WTC11 (cell line): ENCODE measurements around the gene NELL1. TPM values are rescaled to one million over a fixed set of nuclear protein-coding genes. Genes with fewer than 3 reads are reported as not detected.

ENCODE experiments used
- ATAC-seq: fragments of 200-7000 bp; cut with Tn5 transposase; 2 replicates; pipeline ENCODE4 v1.10.0; 2021; ENCODE audit warnings: mild to moderate bottlenecking, moderate library complexity
- CTCF ChIA-PET: fragments of 300-600 bp; sonication (Branson Sonifier 250); formaldehyde crosslinking; loops from one replicate; lab custom pipeline; 2021; ENCODE audit warnings: antibody characterized with exemption; lab: Charles Lee
- POLR2A ChIA-PET: fragments of 350-600 bp; sonication (Branson Sonifier 250); formaldehyde crosslinking; loops from one replicate; lab custom pipeline; 2021; ENCODE audit warnings: antibody characterized with exemption; lab: Charles Lee
- DNase-seq: peaks from one replicate; pipeline ENCODE4 v3.0.0; 2021; ENCODE audit warnings: low spot score
- H3K27ac Mint-ChIP-seq: 2 replicates; pipeline ENCODE4 v1.8.0; 2021; ENCODE audit warnings: mixed read lengths
- H3K27me3 Mint-ChIP-seq: 2 replicates; pipeline ENCODE4 v1.8.0; 2021; ENCODE audit warnings: low read depth, mild to moderate bottlenecking, moderate library complexity, mixed read lengths
- H3K36me3 Mint-ChIP-seq: 2 replicates; pipeline ENCODE4 v1.8.0; 2021; ENCODE audit warnings: mixed read lengths
- H3K4me1 Mint-ChIP-seq: 2 replicates; pipeline ENCODE4 v1.8.0; 2022; ENCODE audit warnings: mixed read lengths
- H3K4me3 Mint-ChIP-seq: 2 replicates; pipeline ENCODE4 v1.8.0; 2021; ENCODE audit warnings: mild to moderate bottlenecking, moderate library complexity, mixed read lengths
- H3K9me3 Mint-ChIP-seq: 2 replicates; pipeline ENCODE4 v1.8.0; 2021; ENCODE audit warnings: mixed read lengths
- AFF4 ChIP-seq: sonication (generic); formaldehyde crosslinking; IDR thresholded peaks from 2 replicates; pipeline ENCODE4 v1.8.1; 2023; ENCODE audit warnings: mild to moderate bottlenecking, missing genetic modification reagents, borderline replicate concordance
- CBFB ChIP-seq: sonication (generic); formaldehyde crosslinking; IDR thresholded peaks from 2 replicates; pipeline ENCODE4 v1.8.1; 2022; ENCODE audit warnings: mild to moderate bottlenecking, low read depth, missing genetic modification reagents
- CREM ChIP-seq: sonication (generic); formaldehyde crosslinking; IDR thresholded peaks from 2 replicates; pipeline ENCODE4 v1.8.1; 2022; ENCODE audit warnings: mild to moderate bottlenecking, missing genetic modification reagents, moderate library complexity
- E2F5 ChIP-seq: sonication (generic); formaldehyde crosslinking; IDR thresholded peaks from 2 replicates; pipeline ENCODE4 v1.8.1; 2022; ENCODE audit warnings: mild to moderate bottlenecking, moderate library complexity, missing genetic modification reagents
- EMX1 ChIP-seq: fragments of 250-450 bp; sonication (Bioruptor Pico); IDR thresholded peaks from 2 replicates; pipeline ENCODE4 v1.8.0; 2021; ENCODE audit warnings: mild to moderate bottlenecking
- ESRRA ChIP-seq: sonication (generic); formaldehyde crosslinking; IDR thresholded peaks from 2 replicates; pipeline ENCODE4 v1.8.1; 2022; ENCODE audit warnings: mild to moderate bottlenecking, missing genetic modification reagents, borderline replicate concordance
- ETV6 ChIP-seq: sonication (generic); formaldehyde crosslinking; IDR thresholded peaks from 2 replicates; pipeline ENCODE4 v1.8.1; 2022; ENCODE audit warnings: mild to moderate bottlenecking, missing genetic modification reagents
- FOXJ3 ChIP-seq: sonication (generic); formaldehyde crosslinking; IDR thresholded peaks from 2 replicates; pipeline ENCODE4 v1.9.0; 2021; ENCODE audit warnings: missing genetic modification reagents, mild to moderate bottlenecking, borderline replicate concordance
- FOXP4 ChIP-seq: sonication (generic); formaldehyde crosslinking; IDR thresholded peaks from 2 replicates; pipeline ENCODE4 v1.8.0; 2022; ENCODE audit warnings: mild to moderate bottlenecking, missing genetic modification reagents
- GTF2I ChIP-seq: fragments of 250-450 bp; sonication (Bioruptor Pico); conservative IDR thresholded peaks from 2 replicates; pipeline ENCODE4 v1.4.0; 2021; ENCODE audit warnings: mild to moderate bottlenecking
- IRF1 ChIP-seq: sonication (generic); formaldehyde crosslinking; IDR thresholded peaks from 2 replicates; pipeline ENCODE4 v1.8.0; 2023; ENCODE audit warnings: missing genetic modification reagents
- KAT7 ChIP-seq: sonication (generic); formaldehyde crosslinking; IDR thresholded peaks from 2 replicates; pipeline ENCODE4 v1.8.1; 2023; ENCODE audit warnings: missing genetic modification reagents, mild to moderate bottlenecking, borderline replicate concordance
- PRRX2 ChIP-seq: fragments of 250-450 bp; sonication (Bioruptor Pico); IDR thresholded peaks from 2 replicates; pipeline ENCODE4 v1.8.0; 2021; ENCODE audit warnings: mild to moderate bottlenecking
- RELA ChIP-seq: sonication (generic); formaldehyde crosslinking; IDR thresholded peaks from 2 replicates; pipeline ENCODE4 v1.8.1; 2022; ENCODE audit warnings: missing genetic modification reagents, mild to moderate bottlenecking, borderline replicate concordance
- SMAD3 ChIP-seq: sonication (generic); formaldehyde crosslinking; IDR thresholded peaks from 2 replicates; pipeline ENCODE4 v1.8.0; 2022; ENCODE audit warnings: missing genetic modification reagents, mild to moderate bottlenecking, borderline replicate concordance
- SP1 ChIP-seq: sonication (generic); formaldehyde crosslinking; conservative IDR thresholded peaks from 2 replicates; pipeline ENCODE4 v1.8.1; 2022; ENCODE audit warnings: missing genetic modification reagents
- TEAD4 ChIP-seq: sonication (generic); formaldehyde crosslinking; IDR thresholded peaks from 2 replicates; pipeline ENCODE4 v1.8.0; 2022; ENCODE audit warnings: mild to moderate bottlenecking, missing genetic modification reagents
- TP53 ChIP-seq: sonication (generic); formaldehyde crosslinking; IDR thresholded peaks from 2 replicates; pipeline ENCODE4 v1.8.1; 2023; ENCODE audit warnings: mild to moderate bottlenecking, missing genetic modification reagents
- ZMAT4 ChIP-seq: fragments of 250-450 bp; sonication (Bioruptor Pico); IDR thresholded peaks from 2 replicates; pipeline ENCODE4 v1.9.0; 2021; ENCODE audit warnings: mild to moderate bottlenecking
- ZNF121 ChIP-seq: sonication (generic); formaldehyde crosslinking; IDR thresholded peaks from 2 replicates; pipeline ENCODE4 v1.8.0; 2023; ENCODE audit warnings: missing genetic modification reagents
- ZNF138 ChIP-seq: sonication (generic); formaldehyde crosslinking; conservative IDR thresholded peaks from 2 replicates; pipeline ENCODE4 v1.8.1; 2022; ENCODE audit warnings: mild to moderate bottlenecking, moderate library complexity, missing genetic modification reagents
- ZNF512 ChIP-seq: sonication (generic); formaldehyde crosslinking; IDR thresholded peaks from 2 replicates; pipeline ENCODE4 v1.8.1; 2022; ENCODE audit warnings: missing genetic modification reagents, borderline replicate concordance
- total RNA-seq: library from RNA; stranded (reverse); gene quantifications from 3 replicates; pipeline ENCODE4 v1.2.3, GENCODE V29; 2021

NELL1 gene
- total RNA-seq, 1 experiment from 2014 or later = 1.8 TPM

- TF ChIP-seq E2F5 (CRISPR knock-in tag) (no peak), EMX1 (CRISPR knock-in tag) (no peak)
Measured at GRCh38 chr11:20771681-20772080, 102.3 kb downstream of the NELL1 start (continued).

- no peaks in the 10 kb centered on the region for H3K36me3 Mint-ChIP-seq
- ChIA-PET POLR2A (no interaction called here), CTCF (interaction anchor here (0.7 to 1.0 kb wide), 3 partner anchors 10 to 22 kb away, joined by 3 to 4 read pairs (median 3); no protein-coding TSS in a partner anchor)
- DNase-seq (no peak), ATAC-seq (no peak)
- no peak overlapping the region for H3K4me3 Mint-ChIP-seq
- H3K27ac Mint-ChIP-seq = no peak overlapping the region
- H3K4me1 Mint-ChIP-seq = peaks cover 5% of the 10 kb centered on the region; the same call in 1 of the 2 replicates
- H3K27me3 Mint-ChIP-seq = no peaks in the 10 kb centered on the region
- H3K9me3 Mint-ChIP-seq = no peaks in the 10 kb centered on the region
- no peak for TF ChIP-seq ZMAT4 (CRISPR knock-in tag)
- TF ChIP-seq, all 79 proteins: peak for 0
Measured at GRCh38 chr11:20775331-20775730, 105.9 kb downstream of the NELL1 start.

- Mint-ChIP-seq H3K27ac (no peak overlapping the region), H3K4me1 (no peaks in the 10 kb centered on the region), H3K27me3 (no peaks in the 10 kb centered on the region), H3K9me3 (no peaks in the 10 kb centered on the region), H3K4me3 (no peak overlapping the region), H3K36me3 (no peaks in the 10 kb centered on the region)
- DNase-seq = no peak
- no peak for TF ChIP-seq ESRRA
- no peak for TF ChIP-seq ETV6 (CRISPR knock-in tag)
- TF ChIP-seq AFF4 (CRISPR knock-in tag) = no peak
- no peak for TF ChIP-seq ZNF138 (CRISPR knock-in tag)
- no peak for TF ChIP-seq GTF2I (CRISPR knock-in tag)
- no peak for TF ChIP-seq KAT7 (CRISPR knock-in tag)
- no peak for TF ChIP-seq FOXJ3 (CRISPR knock-in tag)
- TF ChIP-seq CBFB (CRISPR knock-in tag) = no peak
- TF ChIP-seq RELA (CRISPR knock-in tag) = no peak
- TF ChIP-seq ZNF512 = no peak
- TF ChIP-seq PRRX2 (CRISPR knock-in tag) = no peak
- TF ChIP-seq ZNF121 (CRISPR knock-in tag) = no peak
- no peak for TF ChIP-seq SP1 (CRISPR knock-in tag)
- TF ChIP-seq TP53 = no peak
- TF ChIP-seq IRF1 (CRISPR knock-in tag) = no peak
- TF ChIP-seq TEAD4 (CRISPR knock-in tag) = no peak
- no peak for TF ChIP-seq FOXP4 (CRISPR knock-in tag)
- no peak for TF ChIP-seq CREM
- no peak for TF ChIP-seq SMAD3
- ChIA-PET POLR2A (no interaction called here), CTCF (no interaction called here)
- no peak for ATAC-seq
Measured at GRCh38 chr11:20782775-20783174, 113.4 kb downstream of the NELL1 start.
